ENCODE measurements around the gene DALRD3. TPM values are rescaled to one million over a fixed set of nuclear protein-coding genes. Genes with fewer than 3 reads are reported as not detected.

Gene DALRD3
- 44.1 and 45.5 TPM in 2 replicates for total RNA-seq
- long read RNA-seq, transcript DALRD3-202 (12 exons, 1,739 nt) = major isoform, 33 of 87 reads
- long read RNA-seq, transcript DALRD3-206 (12 exons, 1,706 nt) = minor isoform, 5 of 87 reads
- long read RNA-seq, partial matches to known transcripts = 12 of 87 reads
- long read RNA-seq, other reads (novel, unspliced or antisense) = 35 of 87 reads

- H3K36me3 Mint-ChIP-seq (ENCODE audit: insufficient read depth) = peaks cover 13% of the 10 kb centered on the region
- no peak for TF ChIP-seq CTCF (IDR thresholded peaks at IDR 0.05; ENCODE audit: unreplicated experiment)
- peak within 1 kb of the TSS; percentile 94 for H3K4me3 Mint-ChIP-seq (ENCODE audit: low read depth)
- H3K4me1 Mint-ChIP-seq (ENCODE audit: low read depth) = peaks cover 23% of the 10 kb centered on the region
- no peaks in the 10 kb centered on the region for H3K9me3 Mint-ChIP-seq (ENCODE audit: low read depth)
- peak within 1 kb of the TSS; percentile 93 for H3K27ac Mint-ChIP-seq
- peak; percentile 47 for DNase-seq (ENCODE audit: low spot score, unreplicated experiment)
- no peaks in the 10 kb centered on the region for H3K27me3 Mint-ChIP-seq
These were observed at the start of gene DALRD3 for GRCh38 chr3:49017971-49018706. Gene DALRD3 (minus strand): TSS chr3:49018580. CDS start chr3:49018564, 16 bp downstream.

GRCh38 chr3:49058011-49058410, 39.6 kb upstream of the DALRD3 start:
- Mint-ChIP-seq H3K4me3 (ENCODE audit: low read depth) (no peak overlapping the region), H3K27me3 (no peaks in the 10 kb centered on the region), H3K36me3 (ENCODE audit: insufficient read depth) (peaks cover 17% of the 10 kb centered on the region), H3K4me1 (ENCODE audit: low read depth) (no peaks in the 10 kb centered on the region), H3K27ac (no peak overlapping the region), H3K9me3 (ENCODE audit: low read depth) (no peaks in the 10 kb centered on the region)
- TF ChIP-seq CTCF (IDR thresholded peaks at IDR 0.05; ENCODE audit: unreplicated experiment) = no peak
- no peak for DNase-seq (ENCODE audit: low spot score, unreplicated experiment)

- no peaks in the 10 kb centered on the region for H3K4me1 Mint-ChIP-seq (ENCODE audit: low read depth)
- no peak overlapping the region for H3K27ac Mint-ChIP-seq
- no peaks in the 10 kb centered on the region for H3K27me3 Mint-ChIP-seq
- H3K9me3 Mint-ChIP-seq (ENCODE audit: low read depth) = no peaks in the 10 kb centered on the region
- TF ChIP-seq CTCF (IDR thresholded peaks at IDR 0.05; ENCODE audit: unreplicated experiment) = no peak
- H3K36me3 Mint-ChIP-seq (ENCODE audit: insufficient read depth) = peaks cover 19% of the 10 kb centered on the region
- no peak for DNase-seq (ENCODE audit: low spot score, unreplicated experiment)
- no peak overlapping the region for H3K4me3 Mint-ChIP-seq (ENCODE audit: low read depth)
These were observed 38.9 kb upstream of the DALRD3 start for GRCh38 chr3:49057268-49057667.

GRCh38 chr3:49054344-49054862, 36.0 kb upstream of the DALRD3 start:
- Mint-ChIP-seq H3K36me3 (ENCODE audit: insufficient read depth) (peaks cover 25% of the 10 kb centered on the region), H3K4me1 (ENCODE audit: low read depth) (no peaks in the 10 kb centered on the region), H3K27me3 (no peaks in the 10 kb centered on the region), H3K27ac (no peak overlapping the region), H3K9me3 (ENCODE audit: low read depth) (no peaks in the 10 kb centered on the region), H3K4me3 (ENCODE audit: low read depth) (no peak overlapping the region)
- no peak for DNase-seq (ENCODE audit: low spot score, unreplicated experiment)
- TF ChIP-seq CTCF (IDR thresholded peaks at IDR 0.05; ENCODE audit: unreplicated experiment) = no peak

- no peaks in the 10 kb centered on the region for H3K9me3 Mint-ChIP-seq (ENCODE audit: low read depth)
- DNase-seq (ENCODE audit: low spot score, unreplicated experiment) = no peak
- no peaks in the 10 kb centered on the region for H3K27me3 Mint-ChIP-seq
- peak overlapping the region; percentile 41 for H3K27ac Mint-ChIP-seq
- peaks cover 25% of the 10 kb centered on the region for H3K36me3 Mint-ChIP-seq (ENCODE audit: insufficient read depth)
- H3K4me3 Mint-ChIP-seq (ENCODE audit: low read depth) = no peak overlapping the region
- TF ChIP-seq CTCF (IDR thresholded peaks at IDR 0.05; ENCODE audit: unreplicated experiment) = no peak
- H3K4me1 Mint-ChIP-seq (ENCODE audit: low read depth) = no peaks in the 10 kb centered on the region
These were observed 35.2 kb upstream of the DALRD3 start for GRCh38 chr3:49053543-49053942.

Data from progenitor cell of endocrine pancreas (in vitro differentiated cells).